Neural progenitor cell (in vitro differentiated cells): ENCODE results near the gene NAA10.

ENCODE experiments used
- CTCF ChIP-seq: fragments of 200-600 bp; sonication (generic); IDR thresholded peaks from 2 replicates; pipeline ENCODE4 v1.5.1; 2017; ENCODE audit warnings: antibody characterized with exemption, mild to moderate bottlenecking
- EZH2 ChIP-seq: fragments of 200-600 bp; sonication (generic); IDR thresholded peaks from 2 replicates; pipeline ENCODE4 v1.6.1; 2017; ENCODE audit warnings: antibody characterized with exemption, mild to moderate bottlenecking, moderate library complexity

GRCh38 chrX:153909024-153909979 is 25.5 kb downstream of the NAA10 start:
- TF ChIP-seq CTCF (no peak), EZH2 (no peak)
